ENCODE measurements around the gene ASCC1.

ASCC1 gene

DNA sequence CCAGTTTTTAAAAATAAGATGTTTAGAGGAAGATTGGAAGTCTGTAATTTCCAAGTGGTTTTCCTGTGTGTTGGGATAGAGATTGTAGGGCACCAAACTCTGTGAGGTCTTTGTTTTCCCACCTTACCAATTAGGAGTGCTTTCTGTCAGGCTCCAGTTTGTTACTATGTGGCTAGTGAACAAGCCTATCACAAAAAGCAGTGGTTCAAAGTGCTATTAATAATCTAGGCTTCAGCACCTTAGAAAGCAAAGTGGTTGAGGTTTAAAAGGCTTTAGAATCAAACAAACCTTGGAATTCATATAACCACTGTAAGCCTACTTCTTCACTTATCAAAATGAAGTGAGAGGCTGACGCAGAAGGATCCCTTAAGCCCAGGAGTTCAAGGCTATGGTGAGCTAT, 11.4 kb downstream of the ASCC1 start:
- TF ChIP-seq CTCF (IDR thresholded peaks at IDR 0.05; ENCODE audit: insufficient read depth, low read depth, low read length, missing control alignments): no peak
- no peak overlapping the region for H3K4me3 ChIP-seq (ENCODE audit: low read length)
- no peak for DNase-seq (ENCODE audit: low read depth)

GRCh38 chr10:72204296-72204695, 11.8 kb downstream of the ASCC1 start:
- no peak for TF ChIP-seq CTCF (IDR thresholded peaks at IDR 0.05; ENCODE audit: insufficient read depth, low read depth, low read length, missing control alignments)
- H3K4me3 ChIP-seq (ENCODE audit: low read length): no peak overlapping the region
- no peak for DNase-seq (ENCODE audit: low read depth)

DNA sequence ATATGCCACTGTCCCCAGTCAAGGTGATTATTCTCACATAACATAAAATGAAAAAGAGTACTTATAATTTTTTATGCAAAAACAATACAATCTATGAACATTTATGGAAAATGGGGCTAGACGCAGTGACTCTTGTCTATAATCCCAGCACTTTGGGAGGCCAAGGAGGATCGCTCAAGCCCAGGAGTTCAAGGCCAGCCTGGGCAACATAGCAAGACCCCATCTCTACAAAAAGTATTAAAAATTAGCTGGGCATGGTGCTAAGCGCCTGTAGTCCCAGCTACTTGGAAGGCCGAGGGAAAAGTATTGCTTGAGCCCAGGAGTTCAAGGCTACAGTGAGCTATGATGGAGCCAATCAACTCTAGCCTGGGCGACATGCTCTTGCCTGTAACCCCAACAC, 14.8 kb downstream of the ASCC1 start:
- TF ChIP-seq CTCF (IDR thresholded peaks at IDR 0.05; ENCODE audit: insufficient read depth, low read depth, low read length, missing control alignments): no peak
- H3K4me3 ChIP-seq (ENCODE audit: low read length): no peak overlapping the region
- DNase-seq (ENCODE audit: low read depth): no peak

DNA sequence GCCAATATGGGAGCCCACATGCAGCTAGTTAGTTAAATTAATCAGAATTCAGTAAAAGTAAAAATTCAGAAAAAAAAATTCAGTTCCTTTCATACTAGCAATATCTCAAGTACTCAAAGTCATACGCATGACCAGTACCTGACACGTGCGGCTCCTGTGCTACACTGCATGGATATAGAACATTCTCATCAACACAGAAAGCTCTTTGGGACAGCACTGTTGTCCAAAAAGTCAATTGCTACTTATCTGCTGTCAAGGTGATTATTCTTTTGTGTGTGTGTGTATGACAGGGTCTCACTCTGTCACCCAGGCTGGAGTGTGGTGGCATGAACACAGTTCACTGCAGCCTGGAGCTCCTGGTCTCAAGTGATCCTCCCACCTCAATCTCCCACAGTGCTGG, 15.2 kb downstream of the ASCC1 start:
- no peak for DNase-seq (ENCODE audit: low read depth)
- no peak overlapping the region for H3K4me3 ChIP-seq (ENCODE audit: low read length)
- no peak for TF ChIP-seq CTCF (IDR thresholded peaks at IDR 0.05; ENCODE audit: insufficient read depth, low read depth, low read length, missing control alignments)

GRCh38 chr10:72194949-72195348, 21.1 kb downstream of the ASCC1 start:
- H3K4me3 ChIP-seq (ENCODE audit: low read length): no peak overlapping the region
- no peak for TF ChIP-seq CTCF (IDR thresholded peaks at IDR 0.05; ENCODE audit: insufficient read depth, low read depth, low read length, missing control alignments)
- no peak for DNase-seq (ENCODE audit: low read depth)

DNA sequence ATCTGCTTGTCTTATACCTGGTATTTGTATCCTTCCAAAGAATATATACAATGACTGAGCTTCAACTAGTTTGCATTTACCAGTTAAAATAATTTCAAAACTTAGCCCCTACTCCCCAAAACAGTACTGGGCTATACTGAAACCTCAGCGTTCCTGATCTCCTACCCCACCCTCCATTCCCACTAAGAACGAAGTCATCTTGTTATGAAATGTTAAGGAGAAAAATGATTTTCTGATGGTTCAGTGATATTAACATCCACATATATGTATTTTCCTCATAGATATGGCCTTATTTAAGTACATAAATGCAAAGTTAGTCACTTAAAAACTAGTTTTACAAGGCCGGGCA, 29.1 kb downstream of the ASCC1 start:
- no peak for TF ChIP-seq CTCF (IDR thresholded peaks at IDR 0.05; ENCODE audit: insufficient read depth, low read depth, low read length, missing control alignments)
- no peak overlapping the region for H3K4me3 ChIP-seq (ENCODE audit: low read length)
- no peak for DNase-seq (ENCODE audit: low read depth)

DNA sequence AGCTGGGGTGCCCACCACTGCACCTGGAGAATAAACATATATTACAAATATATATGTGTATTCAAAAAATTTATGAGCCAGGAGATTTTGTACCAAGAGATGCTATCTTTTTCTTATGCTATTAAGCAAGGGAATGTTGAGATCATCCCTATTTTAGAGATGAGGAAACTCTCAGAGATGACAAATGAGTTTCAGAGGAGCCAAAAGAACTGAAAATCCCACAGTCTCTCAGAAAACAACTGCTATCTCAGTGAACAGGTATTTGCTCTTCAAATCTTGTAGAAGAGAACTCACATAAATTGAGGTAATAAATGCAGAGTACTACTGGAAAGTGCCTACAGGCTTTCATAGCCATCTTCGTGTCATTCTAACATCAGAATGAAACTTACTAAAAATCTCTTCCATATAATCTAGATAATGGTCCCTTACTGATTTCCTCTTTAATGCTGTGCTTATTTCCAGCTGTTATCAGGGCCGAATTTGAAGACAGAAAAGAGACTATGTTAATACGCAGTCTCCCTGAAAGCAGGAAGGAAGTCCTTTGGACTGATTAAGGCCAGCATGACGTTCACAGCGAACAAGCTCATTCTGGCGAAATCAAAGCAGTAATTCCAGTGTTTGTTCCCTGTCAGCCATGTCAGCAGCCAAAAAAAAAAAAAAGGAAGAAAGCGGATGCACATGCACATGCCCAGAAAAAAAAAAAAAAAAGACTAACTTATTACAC, 29.7 kb downstream of the ASCC1 start:
- no peak for DNase-seq (ENCODE audit: low read depth)
- no peak overlapping the region for H3K4me3 ChIP-seq (ENCODE audit: low read length)
- no peak for TF ChIP-seq CTCF (IDR thresholded peaks at IDR 0.05; ENCODE audit: insufficient read depth, low read depth, low read length, missing control alignments)

Measured in epithelial cell of esophagus (primary cell).